HepG2 (cell line): ENCODE measurements around the gene SLC38A3. TPM values are rescaled to one million over a fixed set of nuclear protein-coding genes. Genes with fewer than 3 reads are reported as not detected.
A peak's percentile ranks its signal among the peaks of the same experiment; 100 is the strongest.

Source experiments
- BRD4 ChIP-seq: sonication (generic); formaldehyde crosslinking; IDR thresholded peaks from 2 replicates; pipeline ENCODE4 v1.4.0; 2020; ENCODE audit warnings: missing genetic modification reagents
- KLF6 ChIP-seq: IDR thresholded peaks from 2 replicates; pipeline ENCODE4 v1.8.0; 2016; ENCODE audit warnings: missing biosample characterization, missing genetic modification reagents
- PITX1 ChIP-seq: sonication (generic); formaldehyde crosslinking; IDR thresholded peaks from 2 replicates; pipeline ENCODE4 v1.5.1; 2020; ENCODE audit warnings: mild to moderate bottlenecking, missing genetic modification reagents
- POLR2AphosphoS5 ChIP-seq: IDR thresholded peaks from 2 replicates; pipeline ENCODE4 v1.6.1; 2012; ENCODE audit warnings: low read depth, low read length
- SAFB2 ChIP-seq: sonication (generic); formaldehyde crosslinking; IDR thresholded peaks from 2 replicates; pipeline ENCODE4 v1.5.1; 2020; ENCODE audit warnings: missing genetic modification reagents, low read depth, mild to moderate bottlenecking, borderline replicate concordance
- ZNF558 ChIP-seq: sonication (generic); formaldehyde crosslinking; IDR thresholded peaks from 2 replicates; pipeline ENCODE4 v1.9.0; 2022; ENCODE audit warnings: mild to moderate bottlenecking, missing genetic modification reagents, borderline replicate concordance
- ZNF672 ChIP-seq: sonication (generic); formaldehyde crosslinking; IDR thresholded peaks from 2 replicates; pipeline ENCODE4 v1.8.1; 2022; ENCODE audit warnings: missing genetic modification reagents
- ZNF790 ChIP-seq: sonication (generic); formaldehyde crosslinking; IDR thresholded peaks from 2 replicates; pipeline ENCODE4 v1.8.0; 2022; ENCODE audit warnings: missing genetic modification reagents, mild to moderate bottlenecking, borderline replicate concordance
- polyA plus RNA-seq, 8 experiments: library from polyadenylated mRNA; depleted of rRNA in 3 of 8; stranded (reverse) in 7 of 8; unstranded in 1 of 8; fragments of >200 nt; fragmentation: Illumina TruSeq in 4 of 8; extraction: Trizol in 4 of 8; gene quantifications; 2 replicates each; pipeline versions ENCODE4 v1.2.1 to v1.2.3, GENCODE V29; 2011 to 2016; ENCODE audit warnings: low read depth in 4 of 8, missing spikeins in 1 of 8, mixed read lengths in 1 of 8; ENCODE audit not compliant: insufficient read depth in 1 of 8
- total RNA-seq, 5 experiments: library from RNA; depleted of rRNA; stranded (reverse); fragments of >200 nt; fragmentation: Illumina TruSeq; extraction: Trizol; gene quantifications; 2 replicates each; pipeline ENCODE4 v1.2.3, GENCODE V29; 2016; ENCODE audit warnings: low read depth in 1 of 5
- TF ChIP-seq, protein P1 (sequence below): sonication (generic); formaldehyde crosslinking; IDR thresholded peaks from 2 replicates; pipeline ENCODE4 v1.4.0; 2020; ENCODE audit warnings: missing genetic modification reagents, borderline replicate concordance
- TF ChIP-seq, protein P2 (sequence below): sonication (generic); formaldehyde crosslinking; IDR thresholded peaks from 2 replicates; pipeline ENCODE4 v1.5.0; 2020; ENCODE audit warnings: mild to moderate bottlenecking, missing genetic modification reagents
- TF ChIP-seq, protein P3 (sequence below): sonication (generic); formaldehyde crosslinking; IDR thresholded peaks from 2 replicates; pipeline ENCODE4 v1.9.0; 2021; ENCODE audit warnings: missing genetic modification reagents, mild to moderate bottlenecking, borderline replicate concordance
- TF ChIP-seq, protein P4 (sequence below): sonication (generic); formaldehyde crosslinking; IDR thresholded peaks from 2 replicates; pipeline ENCODE4 v1.4.0; 2020; ENCODE audit warnings: missing genetic modification reagents
- TF ChIP-seq, protein P5 (sequence below): sonication (generic); formaldehyde crosslinking; conservative IDR thresholded peaks from 2 replicates; pipeline ENCODE4 v1.4.0; 2020; ENCODE audit warnings: missing genetic modification reagents

Gene SLC38A3
- total and polyA plus RNA-seq, 2 of the 13 experiments (the other 11 are each of a cell fraction or from before 2014, with no cell fraction given) = 29.8 to 164 TPM

DNA sequence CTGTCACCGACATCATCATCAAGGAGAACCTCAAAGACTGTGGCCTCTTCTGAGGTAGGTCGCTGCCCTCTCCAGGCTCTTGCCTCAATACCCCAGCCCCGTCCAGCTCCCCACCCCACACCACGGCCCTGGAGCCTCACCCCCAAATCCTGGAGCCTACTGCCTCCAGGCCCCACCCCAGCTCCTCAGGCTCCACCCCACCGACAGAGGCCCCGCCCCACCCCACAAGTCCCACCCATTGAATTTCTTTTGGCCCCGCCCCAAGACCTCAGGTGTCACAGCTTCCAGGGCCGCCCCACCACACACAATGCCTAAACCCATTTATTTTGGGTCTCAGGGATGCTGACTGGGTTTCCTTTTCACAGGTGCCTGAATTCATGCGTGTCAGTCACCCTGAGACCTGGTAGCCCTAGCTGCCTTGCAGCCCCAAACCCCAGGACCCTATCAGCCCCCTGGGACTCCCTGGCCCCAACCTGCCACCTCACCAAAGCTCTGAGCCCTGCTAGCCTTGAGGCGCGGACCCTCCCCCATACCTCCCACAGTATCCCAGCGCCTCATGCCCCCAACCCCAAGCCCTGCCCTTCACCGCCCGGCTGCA lies 10.1 kb upstream of the SLC38A3 start (continued):
- TF ChIP-seq, protein P1, sequence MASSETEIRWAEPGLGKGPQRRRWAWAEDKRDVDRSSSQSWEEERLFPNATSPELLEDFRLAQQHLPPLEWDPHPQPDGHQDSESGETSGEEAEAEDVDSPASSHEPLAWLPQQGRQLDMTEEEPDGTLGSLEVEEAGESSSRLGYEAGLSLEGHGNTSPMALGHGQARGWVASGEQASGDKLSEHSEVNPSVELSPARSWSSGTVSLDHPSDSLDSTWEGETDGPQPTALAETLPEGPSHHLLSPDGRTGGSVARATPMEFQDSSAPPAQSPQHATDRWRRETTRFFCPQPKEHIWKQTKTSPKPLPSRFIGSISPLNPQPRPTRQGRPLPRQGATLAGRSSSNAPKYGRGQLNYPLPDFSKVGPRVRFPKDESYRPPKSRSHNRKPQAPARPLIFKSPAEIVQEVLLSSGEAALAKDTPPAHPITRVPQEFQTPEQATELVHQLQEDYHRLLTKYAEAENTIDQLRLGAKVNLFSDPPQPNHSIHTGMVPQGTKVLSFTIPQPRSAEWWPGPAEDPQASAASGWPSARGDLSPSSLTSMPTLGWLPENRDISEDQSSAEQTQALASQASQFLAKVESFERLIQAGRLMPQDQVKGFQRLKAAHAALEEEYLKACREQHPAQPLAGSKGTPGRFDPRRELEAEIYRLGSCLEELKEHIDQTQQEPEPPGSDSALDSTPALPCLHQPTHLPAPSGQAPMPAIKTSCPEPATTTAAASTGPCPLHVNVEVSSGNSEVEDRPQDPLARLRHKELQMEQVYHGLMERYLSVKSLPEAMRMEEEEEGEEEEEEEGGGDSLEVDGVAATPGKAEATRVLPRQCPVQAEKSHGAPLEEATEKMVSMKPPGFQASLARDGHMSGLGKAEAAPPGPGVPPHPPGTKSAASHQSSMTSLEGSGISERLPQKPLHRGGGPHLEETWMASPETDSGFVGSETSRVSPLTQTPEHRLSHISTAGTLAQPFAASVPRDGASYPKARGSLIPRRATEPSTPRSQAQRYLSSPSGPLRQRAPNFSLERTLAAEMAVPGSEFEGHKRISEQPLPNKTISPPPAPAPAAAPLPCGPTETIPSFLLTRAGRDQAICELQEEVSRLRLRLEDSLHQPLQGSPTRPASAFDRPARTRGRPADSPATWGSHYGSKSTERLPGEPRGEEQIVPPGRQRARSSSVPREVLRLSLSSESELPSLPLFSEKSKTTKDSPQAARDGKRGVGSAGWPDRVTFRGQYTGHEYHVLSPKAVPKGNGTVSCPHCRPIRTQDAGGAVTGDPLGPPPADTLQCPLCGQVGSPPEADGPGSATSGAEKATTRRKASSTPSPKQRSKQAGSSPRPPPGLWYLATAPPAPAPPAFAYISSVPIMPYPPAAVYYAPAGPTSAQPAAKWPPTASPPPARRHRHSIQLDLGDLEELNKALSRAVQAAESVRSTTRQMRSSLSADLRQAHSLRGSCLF (CRISPR knock-in tag) = no peak
- TF ChIP-seq, protein P2, sequence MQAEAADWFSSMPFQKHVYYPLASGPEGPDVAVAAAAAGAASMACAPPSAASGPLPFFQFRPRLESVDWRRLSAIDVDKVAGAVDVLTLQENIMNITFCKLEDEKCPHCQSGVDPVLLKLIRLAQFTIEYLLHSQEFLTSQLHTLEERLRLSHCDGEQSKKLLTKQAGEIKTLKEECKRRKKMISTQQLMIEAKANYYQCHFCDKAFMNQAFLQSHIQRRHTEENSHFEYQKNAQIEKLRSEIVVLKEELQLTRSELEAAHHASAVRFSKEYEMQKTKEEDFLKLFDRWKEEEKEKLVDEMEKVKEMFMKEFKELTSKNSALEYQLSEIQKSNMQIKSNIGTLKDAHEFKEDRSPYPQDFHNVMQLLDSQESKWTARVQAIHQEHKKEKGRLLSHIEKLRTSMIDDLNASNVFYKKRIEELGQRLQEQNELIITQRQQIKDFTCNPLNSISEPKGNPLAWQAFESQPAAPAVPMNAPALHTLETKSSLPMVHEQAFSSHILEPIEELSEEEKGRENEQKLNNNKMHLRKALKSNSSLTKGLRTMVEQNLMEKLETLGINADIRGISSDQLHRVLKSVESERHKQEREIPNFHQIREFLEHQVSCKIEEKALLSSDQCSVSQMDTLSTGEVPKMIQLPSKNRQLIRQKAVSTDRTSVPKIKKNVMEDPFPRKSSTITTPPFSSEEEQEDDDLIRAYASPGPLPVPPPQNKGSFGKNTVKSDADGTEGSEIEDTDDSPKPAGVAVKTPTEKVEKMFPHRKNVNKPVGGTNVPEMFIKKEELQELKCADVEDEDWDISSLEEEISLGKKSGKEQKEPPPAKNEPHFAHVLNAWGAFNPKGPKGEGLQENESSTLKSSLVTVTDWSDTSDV (CRISPR knock-in tag) = no peak
- TF ChIP-seq, protein P3, sequence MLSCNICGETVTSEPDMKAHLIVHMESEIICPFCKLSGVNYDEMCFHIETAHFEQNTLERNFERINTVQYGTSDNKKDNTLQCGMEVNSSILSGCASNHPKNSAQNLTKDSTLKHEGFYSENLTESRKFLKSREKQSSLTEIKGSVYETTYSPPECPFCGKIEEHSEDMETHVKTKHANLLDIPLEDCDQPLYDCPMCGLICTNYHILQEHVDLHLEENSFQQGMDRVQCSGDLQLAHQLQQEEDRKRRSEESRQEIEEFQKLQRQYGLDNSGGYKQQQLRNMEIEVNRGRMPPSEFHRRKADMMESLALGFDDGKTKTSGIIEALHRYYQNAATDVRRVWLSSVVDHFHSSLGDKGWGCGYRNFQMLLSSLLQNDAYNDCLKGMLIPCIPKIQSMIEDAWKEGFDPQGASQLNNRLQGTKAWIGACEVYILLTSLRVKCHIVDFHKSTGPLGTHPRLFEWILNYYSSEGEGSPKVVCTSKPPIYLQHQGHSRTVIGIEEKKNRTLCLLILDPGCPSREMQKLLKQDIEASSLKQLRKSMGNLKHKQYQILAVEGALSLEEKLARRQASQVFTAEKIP (CRISPR knock-in tag) = no peak
- TF ChIP-seq BRD4 (CRISPR knock-in tag) = no peak
- TF ChIP-seq ZNF558 = 0 out of 2 replicates have a peak, but pooled peaks have one; percentile 22
- no peak for TF ChIP-seq SAFB2 (CRISPR knock-in tag)
- TF ChIP-seq KLF6 (CRISPR knock-in tag) = 0 out of 2 replicates have a peak, but pooled peaks have one; percentile 4
- 0 out of 2 replicates have a peak, but pooled peaks have one; percentile 31 for TF ChIP-seq ZNF790 (CRISPR knock-in tag)
- TF ChIP-seq, protein P4, sequence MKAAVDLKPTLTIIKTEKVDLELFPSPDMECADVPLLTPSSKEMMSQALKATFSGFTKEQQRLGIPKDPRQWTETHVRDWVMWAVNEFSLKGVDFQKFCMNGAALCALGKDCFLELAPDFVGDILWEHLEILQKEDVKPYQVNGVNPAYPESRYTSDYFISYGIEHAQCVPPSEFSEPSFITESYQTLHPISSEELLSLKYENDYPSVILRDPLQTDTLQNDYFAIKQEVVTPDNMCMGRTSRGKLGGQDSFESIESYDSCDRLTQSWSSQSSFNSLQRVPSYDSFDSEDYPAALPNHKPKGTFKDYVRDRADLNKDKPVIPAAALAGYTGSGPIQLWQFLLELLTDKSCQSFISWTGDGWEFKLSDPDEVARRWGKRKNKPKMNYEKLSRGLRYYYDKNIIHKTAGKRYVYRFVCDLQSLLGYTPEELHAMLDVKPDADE (CRISPR knock-in tag) = 0 out of 2 replicates have a peak, but pooled peaks have one; percentile 46
- TF ChIP-seq, protein P5, sequence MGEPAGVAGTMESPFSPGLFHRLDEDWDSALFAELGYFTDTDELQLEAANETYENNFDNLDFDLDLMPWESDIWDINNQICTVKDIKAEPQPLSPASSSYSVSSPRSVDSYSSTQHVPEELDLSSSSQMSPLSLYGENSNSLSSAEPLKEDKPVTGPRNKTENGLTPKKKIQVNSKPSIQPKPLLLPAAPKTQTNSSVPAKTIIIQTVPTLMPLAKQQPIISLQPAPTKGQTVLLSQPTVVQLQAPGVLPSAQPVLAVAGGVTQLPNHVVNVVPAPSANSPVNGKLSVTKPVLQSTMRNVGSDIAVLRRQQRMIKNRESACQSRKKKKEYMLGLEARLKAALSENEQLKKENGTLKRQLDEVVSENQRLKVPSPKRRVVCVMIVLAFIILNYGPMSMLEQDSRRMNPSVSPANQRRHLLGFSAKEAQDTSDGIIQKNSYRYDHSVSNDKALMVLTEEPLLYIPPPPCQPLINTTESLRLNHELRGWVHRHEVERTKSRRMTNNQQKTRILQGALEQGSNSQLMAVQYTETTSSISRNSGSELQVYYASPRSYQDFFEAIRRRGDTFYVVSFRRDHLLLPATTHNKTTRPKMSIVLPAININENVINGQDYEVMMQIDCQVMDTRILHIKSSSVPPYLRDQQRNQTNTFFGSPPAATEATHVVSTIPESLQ (CRISPR knock-in tag) = no peak
- no peak for TF ChIP-seq ZNF672 (CRISPR knock-in tag)
- no peak for TF ChIP-seq PITX1 (CRISPR knock-in tag)
- TF ChIP-seq POLR2AphosphoS5 = 0 out of 2 replicates have a peak, but pooled peaks have one; percentile 9
